Mesenteric fat pad (tissue), 1 donor: Measurements from ENCODE around the gene RHOG. TPM values are rescaled to one million over a fixed set of nuclear protein-coding genes. Genes with fewer than 3 reads are reported as not detected.

ENCODE experiments used
- DNase-seq: peaks from one replicate; pipeline ENCODE4 v3.0.0-alpha.2; 2020; ENCODE audit warnings: low spot score
- total RNA-seq: library from RNA; stranded (reverse); fragmentation: NEBNext Ultra II Directional; extraction: Animal tissue kit (Norgen Biotek cat#: 25700); gene quantifications from one replicate; pipeline ENCODE4 v1.2.1, GENCODE V29; 2021
- donor health status: DM: yes; HTN: yes; CAD: no.

RHOG gene
- total RNA-seq, 1 donor from 2014 or later = 83.3 TPM

DNA sequence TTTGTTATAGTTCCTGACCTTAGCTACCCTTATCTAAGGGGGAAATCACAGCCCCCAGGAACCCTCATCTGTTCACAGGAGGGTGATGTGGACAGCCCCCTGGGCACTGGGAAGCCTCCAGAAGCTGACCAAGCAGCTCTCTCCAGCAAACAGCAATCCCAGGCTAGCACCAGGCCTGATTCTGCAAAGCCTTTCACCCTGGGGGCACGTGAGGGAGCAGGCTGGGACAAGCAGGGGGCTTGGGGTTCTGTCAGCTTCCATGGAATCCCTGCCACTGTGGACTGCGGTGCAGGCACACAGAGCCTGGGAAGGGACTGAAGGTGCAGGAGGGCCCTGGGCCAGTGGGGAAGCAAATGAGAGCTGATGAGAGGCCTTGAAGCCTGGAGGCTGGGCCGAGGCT, 30.3 kb downstream of the RHOG start:
- no peak for DNase-seq

DNA sequence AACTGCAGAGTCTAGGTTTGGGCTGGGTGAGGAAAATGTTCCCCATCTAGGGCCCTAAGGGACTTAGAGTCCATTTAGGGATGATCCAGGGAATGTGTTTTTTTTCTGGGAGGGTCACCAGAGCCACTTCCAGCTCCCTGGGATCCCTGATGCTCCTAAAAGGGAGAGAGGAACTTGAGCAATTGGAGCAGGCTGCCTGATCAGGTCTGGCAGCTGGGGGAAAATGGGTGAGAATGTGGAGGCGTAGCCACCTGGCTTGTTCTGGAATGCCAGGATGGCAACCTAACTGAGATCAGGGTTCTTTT, 31.2 kb downstream of the RHOG start:
- no peak for DNase-seq

DNA sequence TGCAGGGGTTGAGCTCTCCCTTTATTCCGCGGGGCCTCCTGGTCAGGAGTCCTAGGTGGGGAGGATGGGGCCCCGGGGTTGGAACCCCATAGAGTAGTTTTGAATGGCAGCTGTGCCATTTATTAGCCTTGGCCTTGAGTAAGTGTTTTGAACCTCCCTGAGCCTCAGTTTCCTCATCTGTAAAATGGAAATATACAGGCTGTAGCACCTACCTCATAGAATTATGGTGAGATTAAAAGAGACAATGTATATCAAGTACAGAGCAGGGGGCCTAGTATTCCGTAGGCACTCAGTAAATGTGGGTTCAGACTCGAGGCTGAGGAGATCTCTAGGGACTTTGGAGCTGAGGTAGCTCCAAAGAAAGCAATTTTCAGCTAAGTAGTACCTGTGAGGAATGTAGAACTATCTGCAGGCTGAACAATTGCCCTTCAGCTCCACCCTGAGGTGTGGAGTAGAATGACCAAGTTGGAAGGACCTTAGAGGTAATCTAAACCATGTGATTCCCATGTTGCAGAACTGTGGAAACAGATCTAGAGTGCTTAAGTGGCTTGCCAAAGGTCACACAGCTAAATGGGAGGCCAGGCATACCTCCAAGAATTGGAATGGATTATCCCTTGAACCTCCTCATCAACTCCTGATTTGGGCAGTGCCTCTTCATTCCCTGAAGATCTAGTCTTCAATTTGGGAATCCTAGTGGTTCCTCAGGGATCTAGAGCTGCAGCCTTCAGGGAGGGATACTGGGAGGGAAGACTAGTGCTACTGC, 31.7 kb downstream of the RHOG start:
- DNase-seq = no peak

DNA sequence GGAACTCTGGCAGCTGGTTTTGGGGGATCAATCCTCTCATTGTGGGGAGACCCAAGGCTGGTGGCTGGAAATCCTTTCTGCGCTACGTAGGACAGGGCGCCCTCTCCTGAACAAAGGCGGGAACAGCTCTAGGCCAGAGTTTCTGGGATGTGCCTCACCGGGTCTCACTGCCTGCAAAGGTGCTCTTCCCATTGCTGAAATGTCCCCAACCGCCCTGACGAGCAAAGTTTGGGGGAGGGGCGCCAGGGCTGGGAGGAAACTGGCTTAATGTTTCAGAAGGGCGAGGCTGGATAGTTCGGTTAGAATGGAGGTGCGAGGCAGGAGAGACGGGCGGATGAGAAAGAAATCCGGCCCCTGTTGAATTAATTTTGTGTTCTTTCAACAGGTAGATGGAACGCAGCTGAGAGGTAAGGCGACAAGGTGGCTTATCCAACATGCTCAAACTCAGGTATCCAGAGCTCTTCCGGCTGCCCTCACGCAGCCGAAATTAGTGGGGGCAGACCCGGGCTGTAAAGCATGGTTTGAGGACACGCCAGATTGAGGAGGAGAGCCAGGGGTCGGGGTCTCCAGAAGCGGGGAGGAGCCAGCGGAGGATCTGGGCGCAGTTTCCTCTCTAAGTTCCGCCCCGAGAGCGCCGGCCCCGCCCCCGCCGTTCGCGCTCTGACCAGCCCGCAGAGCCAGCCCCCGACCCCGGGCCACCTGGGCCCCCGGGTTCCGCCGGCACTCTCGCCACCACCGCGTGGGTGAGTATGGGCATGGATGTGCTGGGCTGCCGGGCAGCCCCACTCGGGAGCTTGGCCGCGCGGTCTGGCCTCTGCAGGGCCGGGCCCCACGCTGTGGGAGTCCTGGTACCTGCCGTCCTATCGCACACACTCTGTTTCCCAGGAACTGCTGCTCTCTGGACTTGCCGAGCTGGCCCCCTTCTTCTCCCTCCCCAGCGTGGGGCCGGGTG, 32.6 kb downstream of the RHOG start, which contains the start of gene PGAP2:
TSS of gene PGAP2 (plus strand) at position 652 of the 952 bp plus-strand sequence. CDS start 2,700 bp downstream, outside the sequence.
- DNase-seq = no peak

DNA sequence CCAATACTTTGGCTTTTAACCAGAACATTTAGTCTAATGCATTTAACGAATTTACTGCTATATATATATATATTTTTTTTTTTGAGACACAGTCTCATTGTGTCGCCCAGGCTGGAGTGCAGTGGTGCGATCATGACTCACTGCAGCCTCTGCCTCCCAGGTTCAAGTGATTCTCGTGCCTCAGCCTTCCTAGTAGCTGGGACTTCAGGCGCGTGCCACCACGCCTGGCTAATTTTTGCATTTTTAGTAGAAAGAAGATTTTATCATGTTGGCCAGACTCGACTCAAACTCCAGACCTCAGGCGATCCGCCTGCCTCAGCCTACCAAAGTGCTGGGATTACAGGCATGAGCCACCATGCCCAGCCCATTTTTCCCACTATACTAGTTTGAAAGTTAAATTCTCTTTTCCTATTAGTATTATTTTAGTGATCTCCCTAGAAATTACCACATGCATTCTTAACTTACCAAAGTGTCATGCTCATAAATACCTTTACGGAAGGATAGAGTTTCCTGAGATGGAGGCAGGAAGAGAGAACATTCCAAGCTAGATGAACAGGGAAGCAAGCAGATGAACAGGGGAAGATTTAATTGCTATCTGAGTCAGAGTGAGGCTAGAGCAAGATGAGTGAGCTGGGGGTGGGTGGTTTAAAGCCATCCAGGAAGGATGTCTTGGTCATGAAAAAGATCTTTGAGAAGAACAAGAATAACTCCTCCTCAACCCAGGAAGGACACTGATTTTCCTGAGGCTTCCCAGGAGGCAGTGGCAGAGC, 36.8 kb downstream of the RHOG start:
- DNase-seq = peak; percentile 62

DNA sequence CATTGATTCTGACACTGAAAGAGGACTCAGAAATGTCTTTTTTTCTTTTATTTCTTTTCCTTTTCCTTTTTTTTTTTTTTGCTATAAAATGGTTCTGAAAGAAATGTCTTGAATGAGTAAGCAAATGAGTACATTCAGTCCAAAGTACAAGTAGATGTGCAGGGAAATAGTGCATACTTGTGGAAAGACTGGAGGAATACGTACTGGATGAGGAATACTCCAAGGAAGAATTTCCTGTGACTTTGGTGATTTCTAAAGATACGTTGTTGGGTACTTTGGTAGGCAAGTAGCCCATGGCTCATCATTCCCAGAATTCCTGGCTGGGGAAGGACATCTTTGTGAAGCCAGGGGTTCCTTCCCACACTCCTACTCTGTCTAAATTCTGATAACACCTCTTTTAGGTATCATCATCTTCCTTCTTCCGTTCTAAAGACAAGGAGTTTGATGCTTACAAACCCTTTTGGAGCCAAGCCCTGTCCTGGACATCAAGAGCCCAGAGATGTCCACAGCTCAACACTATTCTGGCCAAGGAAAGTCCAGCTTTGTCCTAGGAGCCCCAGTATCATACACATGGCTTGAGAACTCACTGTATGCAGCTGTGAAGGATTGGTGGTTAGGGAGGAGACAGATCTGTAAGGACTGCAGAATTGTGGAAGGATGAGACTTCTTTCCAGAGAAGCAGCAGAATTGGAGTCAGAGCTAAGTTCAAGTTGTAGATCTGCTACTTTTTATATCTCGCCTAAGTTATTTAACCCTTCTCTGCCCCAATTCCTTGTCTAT, 38.6 kb downstream of the RHOG start:
- DNase-seq = no peak

DNA sequence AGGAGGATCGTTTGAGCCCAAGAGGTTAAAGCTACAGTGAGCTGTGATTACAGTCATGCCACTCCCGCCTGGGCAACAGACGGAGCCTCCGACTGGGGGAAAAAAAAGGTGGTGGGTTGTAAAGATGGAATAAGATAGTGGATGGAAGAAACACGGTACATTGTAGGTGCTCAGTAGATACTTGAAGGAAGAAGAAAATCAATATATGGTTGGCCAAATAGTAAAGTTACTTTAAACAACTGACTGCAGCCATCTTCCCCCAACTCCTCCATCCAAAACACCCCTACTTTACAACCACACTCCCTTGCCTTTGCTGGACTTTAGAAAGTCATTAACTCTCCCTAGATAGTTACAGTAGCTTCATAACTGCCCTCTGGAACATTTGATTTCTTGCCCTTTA, 40.9 kb downstream of the RHOG start:
- peak; percentile 28 for DNase-seq

DNA sequence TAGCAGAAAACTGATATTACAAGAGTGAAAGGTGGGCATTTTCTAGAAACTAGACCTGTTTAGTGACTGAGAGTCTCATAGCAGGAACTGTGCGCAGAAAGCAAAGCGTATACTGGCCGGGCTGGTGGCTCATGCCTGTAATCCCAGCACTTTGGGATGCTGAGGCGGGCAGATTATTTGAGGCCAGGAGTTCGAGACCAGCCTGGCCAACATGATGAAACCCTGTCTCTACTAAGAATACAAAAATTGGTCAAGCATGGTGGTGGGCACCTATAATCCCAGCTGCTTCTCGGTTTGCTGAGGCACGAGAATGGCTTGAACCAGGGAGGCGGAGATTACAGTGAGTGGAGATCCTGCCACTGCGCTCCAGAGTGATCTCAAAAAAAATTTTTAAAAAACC, 41.6 kb downstream of the RHOG start:
- peak; percentile 24 for DNase-seq

DNA sequence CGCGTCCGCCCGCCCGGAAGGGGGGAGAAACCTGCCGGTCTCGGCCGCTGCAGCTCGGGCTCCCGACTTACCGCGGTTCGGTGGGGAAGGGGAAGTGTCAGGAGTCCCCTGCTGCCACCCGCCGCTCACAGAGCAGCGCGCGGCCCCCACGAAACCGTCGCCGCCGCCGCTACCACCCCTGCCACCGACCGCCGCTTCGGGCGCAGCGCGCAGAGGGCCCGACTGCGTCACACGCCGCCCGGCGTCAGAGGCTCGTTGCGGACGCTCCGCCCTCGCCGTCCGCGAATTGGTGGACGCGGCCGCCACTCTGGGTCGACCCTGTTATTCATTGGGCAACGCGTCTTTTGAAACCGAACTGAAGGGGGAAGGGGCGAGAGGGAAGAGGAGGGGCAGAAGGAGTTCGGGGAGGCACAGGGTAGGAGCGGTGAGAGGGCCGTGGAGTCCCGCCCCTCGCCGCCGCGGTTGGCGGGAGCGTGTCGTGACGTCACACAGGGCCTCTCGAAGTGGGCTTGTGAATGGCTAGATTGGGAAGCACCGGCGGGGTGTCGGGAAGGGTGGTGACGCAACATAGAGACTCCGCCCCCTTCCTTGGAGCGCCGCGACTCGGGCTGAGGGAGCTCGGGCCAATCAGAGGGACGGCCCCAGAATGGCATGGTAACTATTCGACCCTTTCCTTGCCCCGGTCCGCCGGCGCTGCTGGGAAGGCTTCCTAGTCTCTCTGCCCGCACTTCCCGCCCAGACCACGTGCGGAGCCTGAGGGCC, 43.2 kb downstream of the RHOG start, which contains the start of gene NUP98:
TSS of gene NUP98 (minus strand) at position 226 of the 762 bp plus-strand sequence. CDS start 15,437 bp downstream, outside the sequence.
- DNase-seq = peak; percentile 100

DNA sequence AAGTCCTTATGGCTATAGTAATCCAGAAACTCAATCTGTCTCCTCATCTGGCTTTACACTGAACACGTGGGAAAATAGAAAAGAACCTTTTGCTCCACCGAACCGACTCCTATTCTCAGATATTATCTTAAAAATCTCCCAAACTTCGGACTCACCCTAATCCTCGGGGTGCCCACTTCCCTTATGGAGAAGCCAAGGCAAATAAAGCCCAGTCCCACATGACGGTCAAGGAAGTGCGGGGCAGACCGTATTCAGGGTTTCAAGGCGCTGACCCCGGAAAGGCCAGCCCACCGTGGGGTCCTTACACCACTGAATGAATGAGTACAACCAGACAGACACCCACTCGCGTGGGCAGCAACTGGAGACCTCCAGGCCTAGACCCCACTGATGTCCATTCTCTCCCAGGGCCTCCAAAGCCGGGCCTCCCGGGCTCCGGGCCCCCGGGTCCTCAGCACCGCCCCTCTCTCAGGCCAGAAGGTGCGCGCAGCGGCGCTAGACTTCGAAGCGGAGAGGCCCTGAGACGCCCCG, 43.9 kb downstream of the RHOG start:
- no peak for DNase-seq

DNA sequence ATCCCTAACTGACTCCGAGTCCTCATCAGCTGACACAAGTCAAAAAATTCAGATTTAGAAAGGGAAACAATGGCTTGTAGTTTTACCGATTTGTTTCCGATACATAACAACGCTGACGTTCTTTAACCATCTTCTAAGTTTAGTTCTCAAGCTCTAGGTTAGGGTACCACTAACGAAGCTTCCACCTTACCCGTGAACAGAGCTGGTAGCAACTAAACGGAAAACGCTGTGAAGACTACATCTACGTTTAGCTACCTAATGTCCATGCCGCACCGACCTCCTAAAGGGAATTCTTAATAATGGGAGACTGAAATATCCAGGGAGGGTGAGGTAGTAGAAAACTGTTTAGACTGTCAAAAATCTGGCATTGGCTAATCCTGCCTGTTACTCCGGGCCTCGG, 44.4 kb downstream of the RHOG start:
- no peak for DNase-seq

DNA sequence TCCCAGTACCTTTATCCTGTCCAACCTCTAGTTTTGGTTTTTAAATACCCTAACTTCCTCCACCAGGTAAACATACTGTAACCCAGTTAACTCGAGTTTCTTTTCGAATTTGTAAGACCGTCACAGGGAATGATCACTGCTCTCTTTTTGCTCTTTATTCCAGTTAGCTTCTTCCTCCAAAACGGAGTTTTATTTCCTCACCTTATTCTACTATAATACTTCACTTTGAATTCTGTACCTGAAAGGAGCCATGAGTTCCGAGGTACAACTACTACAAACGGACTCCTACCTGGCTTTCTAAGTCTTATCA, 44.8 kb downstream of the RHOG start:
- no peak for DNase-seq

DNA sequence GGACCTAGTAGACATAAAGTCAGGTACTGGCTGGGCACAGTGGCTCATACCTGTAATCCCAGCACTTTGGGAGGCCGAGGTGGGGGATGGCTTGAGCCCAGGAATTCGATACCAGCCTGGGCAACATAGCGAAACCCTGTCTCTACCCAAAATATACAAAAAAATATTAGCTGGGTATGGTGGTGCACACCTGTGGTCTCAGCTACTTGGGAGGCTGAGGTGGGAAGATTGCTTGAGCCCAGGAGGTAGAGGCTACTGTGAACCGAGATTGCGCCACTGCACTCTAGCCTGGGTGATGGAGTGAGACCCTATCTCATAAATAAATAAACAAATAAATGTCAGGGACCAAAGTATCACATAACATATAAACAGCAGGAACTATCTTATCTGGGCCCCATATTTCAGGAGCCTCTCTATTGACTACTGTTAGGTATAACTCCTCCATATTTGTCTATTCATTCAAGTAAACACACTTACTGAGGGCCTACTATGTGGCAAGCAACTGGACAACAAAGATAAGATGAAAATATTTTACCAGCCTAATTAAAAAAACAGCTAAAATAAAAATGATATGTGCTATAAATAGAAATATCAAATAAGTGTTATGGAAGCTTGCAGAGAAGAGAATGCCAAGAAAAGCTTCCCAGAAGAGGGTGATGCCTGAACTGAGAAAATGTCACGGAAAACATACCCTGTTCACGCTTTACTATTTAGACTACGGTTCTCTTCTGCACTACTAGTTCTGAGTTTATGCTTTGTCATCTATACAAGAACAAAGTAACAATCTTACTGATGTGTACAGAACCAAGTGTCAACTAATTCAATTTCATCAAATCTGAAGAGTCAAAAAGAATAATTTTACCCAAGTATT, 45.4 kb downstream of the RHOG start:
- peak; percentile 62 for DNase-seq

DNA sequence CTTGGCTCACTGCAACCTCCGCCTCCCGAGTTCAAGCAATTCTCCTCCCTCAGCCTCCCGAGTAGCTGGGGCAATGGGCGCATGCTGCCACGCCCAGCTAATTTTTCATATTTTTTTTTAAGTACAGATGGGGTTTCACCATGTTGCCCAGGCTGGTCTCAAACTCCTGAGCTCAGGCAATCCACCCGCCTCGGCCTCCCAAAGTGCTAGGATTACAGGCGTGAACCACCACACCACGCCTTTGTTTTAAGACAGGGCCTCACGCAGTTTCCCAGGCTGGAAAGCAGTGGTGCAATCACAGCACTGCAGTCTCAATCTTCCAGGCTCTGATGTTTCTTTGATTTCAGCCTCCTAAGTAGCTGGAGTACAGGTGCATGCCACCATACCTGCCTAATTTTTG, 46.4 kb downstream of the RHOG start:
- peak; percentile 14 for DNase-seq

DNA sequence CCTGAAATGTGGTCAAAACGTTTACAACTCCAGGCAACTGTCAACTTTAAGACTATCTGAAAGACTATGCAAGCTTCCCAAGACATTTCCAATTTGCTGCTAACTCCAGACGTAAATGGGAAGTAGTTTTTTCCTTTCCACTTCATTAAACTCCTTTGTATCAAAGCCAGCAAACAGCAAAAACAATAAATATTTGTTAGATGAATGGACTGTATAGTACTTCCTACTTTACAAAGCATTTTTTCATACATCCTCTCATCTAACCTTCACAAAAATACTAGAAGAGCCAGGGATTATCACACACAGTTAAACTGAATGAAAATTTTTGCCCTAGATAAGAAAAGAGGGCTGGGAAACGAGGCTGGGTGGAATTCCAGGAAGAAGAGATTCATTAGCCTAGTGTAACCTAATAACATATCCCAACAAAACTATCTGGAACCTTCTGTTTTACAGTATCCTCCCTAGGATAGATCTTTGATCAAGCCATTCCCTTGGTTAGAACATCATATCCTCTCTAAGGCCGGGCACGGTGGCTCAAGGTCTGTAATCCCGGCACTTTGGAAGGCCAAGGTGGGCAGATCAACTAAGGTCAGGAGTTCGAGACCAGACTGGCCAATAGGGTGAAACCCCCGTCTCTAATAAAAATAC, 53.9 kb downstream of the RHOG start:
- no peak for DNase-seq

DNA sequence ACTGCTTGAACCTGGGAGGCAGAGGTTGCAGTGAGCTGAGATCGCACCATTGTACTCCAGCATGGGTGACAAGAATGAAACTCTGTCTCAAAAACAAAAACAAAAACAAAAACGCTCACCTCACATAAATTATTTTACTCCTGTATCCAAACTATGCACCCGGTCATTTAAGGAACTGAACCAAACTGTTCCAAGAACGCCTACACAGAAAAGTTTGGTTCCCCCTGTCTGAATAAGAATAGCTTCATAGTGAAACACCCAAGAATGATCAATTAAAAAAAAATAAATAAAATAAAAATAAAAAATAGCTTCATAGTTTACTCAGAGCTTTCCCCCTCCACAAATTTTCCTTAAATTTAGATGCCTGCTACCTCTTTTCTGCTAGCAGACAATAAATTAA, 57.1 kb downstream of the RHOG start:
- no peak for DNase-seq

DNA sequence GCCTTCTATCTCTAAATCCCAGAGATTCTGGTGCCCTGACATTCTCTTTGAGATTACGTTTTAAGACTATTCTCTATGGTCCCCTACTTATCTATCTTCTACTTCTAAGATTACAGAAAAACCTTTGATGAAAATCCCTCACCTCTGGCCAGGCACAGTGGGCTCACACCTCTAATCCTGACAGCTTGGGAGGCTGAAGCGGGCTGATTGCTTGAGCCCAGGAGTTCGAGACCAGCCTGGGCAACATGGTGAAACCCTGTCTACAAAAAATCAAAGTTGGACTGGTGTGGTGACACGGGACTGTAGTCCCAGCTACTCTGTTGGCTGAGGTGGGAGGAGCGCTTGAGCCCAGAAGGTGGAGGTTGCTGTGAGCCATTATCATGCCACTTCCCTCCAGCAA, 57.8 kb downstream of the RHOG start:
- DNase-seq = no peak

DNA sequence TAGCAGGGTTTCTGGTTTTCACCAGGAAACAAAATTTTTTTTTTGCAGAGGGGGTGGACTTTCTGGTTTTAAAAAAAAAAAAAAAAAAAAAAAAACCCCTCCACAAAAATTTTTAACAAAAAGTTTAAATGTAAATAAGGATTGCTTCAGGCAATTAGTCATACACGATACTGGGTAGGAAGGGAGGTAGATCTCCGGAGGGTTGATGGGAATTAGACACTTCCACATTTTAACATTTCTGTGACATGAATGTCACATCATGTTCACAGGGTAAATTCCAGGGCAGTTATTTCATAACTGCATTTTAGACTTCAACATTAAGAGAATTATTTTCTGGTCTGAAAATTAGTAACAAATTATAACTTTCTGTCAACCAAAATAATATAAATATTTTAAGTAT, 59.3 kb downstream of the RHOG start:
- DNase-seq = no peak
